Measurements from ENCODE around the gene SRPK2.
"Not testable (repeated sequence)": the region's sequence is repeated elsewhere in the genome, so short reads cannot be mapped to it uniquely, and the experiment has no call there.

SRPK2 gene

DNA sequence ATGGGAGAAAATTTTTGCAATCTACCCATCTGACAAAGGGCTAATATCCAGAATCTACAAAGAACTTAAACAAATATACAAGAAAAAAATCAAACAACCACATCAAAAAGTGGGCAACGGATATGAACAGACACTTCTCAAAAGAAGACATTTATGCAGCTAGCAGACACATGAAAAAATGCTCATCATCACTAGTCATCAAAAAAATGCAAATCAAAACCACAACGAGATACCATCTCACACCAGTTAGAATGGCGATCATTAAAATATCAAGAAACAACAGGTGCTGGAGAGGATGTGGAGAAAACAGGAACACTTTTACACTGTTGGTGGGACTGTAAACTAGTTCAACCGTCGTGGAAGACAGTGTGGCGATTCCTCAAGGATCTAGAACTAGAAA, 88.1 kb downstream of the SRPK2 start:
- not testable (repeated sequence) for FAIRE-seq

DNA sequence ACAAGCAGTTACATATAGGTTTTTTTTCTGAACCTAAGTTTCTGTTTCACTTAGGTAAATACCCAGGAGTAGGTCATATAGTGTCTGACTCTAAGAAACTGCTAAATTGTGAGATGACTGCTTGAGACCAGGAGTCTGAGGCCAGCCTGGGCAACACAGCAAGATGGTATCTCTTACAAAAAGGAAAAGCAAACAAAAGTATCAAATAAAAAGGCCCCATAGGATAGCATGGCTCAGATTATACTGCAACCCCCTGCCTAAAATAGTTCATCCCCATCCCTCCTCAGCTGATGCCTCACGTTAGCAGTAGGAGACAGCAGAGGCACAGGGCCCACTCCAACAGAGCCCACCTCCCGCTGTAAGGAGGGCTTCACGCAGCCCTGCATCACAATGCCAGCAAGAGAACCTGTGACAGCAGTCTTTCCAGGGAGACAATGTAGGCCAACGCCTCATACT, 90.3 kb downstream of the SRPK2 start:
- no peak for FAIRE-seq

DNA sequence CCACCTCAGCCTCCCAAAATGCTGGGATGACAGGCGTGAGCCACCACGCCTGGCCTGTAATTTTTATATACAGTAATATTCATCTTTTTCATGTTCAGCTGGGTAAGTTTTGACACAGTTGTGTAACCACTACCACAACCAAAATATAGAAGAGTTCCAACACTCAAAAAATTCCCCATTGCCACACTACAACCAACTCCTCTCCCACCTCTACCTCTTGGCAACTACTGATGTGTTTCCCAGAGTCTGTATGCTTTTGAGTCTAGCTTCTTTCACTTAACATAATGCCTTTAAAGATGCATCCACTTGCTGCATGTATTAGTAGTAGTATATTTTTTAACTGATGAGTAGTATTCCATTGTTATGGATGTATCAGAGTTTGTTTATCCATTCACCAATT, 90.7 kb downstream of the SRPK2 start:
- no peak for FAIRE-seq

DNA sequence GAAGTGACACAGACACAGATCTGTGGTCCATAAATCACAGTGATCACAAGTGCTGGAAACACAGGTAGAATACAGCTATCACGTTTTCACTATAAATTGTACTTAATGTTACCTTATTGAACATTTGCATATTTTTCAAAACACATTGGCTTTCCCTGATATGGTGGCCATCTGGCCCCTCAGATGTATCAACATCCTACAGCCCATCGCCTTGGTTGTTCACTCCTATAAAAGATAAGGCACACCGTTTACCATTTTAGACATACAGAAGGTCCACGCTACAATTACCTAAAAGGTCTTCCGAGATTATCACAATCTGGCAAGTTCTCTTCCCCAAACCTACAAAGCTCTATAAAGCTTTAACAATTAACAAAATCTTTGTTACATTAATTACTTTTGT, 91.4 kb downstream of the SRPK2 start:
- no peak for FAIRE-seq

DNA sequence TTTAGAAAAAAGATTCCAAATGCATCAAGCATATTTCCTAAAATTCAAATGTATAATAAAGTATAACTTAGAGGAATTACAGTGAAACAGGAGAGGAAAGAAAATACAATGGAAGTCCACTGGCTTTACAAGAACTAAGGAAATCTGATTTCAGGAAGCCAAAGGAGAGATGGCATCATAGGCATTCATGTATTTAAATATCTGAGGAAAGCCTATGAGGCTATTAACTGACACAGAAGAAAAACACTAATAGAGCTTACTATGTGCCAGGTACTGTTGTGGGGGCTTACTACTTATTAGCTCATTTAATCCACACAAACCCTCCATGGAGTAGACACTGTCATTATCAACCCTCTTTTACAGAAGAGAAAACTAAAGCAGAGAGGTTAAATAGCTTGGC, 92.2 kb downstream of the SRPK2 start:
- FAIRE-seq = no peak

DNA sequence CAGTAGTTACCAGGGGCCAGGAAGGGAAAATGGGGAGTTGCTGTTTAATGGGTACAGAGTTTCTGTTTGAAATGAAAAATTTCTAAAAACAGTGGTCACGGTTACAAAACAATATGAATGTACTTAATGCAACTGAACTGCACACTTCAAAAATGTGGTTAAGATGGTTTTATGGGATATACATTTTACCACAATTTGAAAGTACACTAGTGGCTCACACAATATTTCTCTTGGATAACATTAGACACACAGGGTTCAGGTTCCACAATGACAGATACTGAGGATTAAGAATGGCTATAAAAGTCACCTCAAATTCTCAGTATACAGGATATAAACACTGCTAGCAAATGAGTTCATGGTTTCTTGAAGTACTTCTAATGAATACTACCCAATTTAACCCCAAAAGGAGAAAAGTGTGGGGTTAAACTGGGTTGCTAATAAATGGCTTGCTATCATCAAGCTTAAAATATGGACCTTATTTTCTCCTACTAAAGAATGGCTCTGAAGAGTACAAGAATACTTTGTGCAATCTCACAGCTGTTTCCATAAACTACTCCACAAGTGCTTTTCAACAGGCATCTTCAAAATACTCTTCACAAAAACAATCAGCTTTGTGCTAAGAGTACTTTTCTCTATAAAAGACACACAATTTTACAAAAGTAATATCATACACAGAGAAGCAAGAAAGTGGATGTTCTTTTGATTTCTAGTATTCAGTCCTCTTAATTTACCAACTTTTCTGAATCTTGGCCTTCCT, 92.9 kb downstream of the SRPK2 start:
- FAIRE-seq = no peak

DNA sequence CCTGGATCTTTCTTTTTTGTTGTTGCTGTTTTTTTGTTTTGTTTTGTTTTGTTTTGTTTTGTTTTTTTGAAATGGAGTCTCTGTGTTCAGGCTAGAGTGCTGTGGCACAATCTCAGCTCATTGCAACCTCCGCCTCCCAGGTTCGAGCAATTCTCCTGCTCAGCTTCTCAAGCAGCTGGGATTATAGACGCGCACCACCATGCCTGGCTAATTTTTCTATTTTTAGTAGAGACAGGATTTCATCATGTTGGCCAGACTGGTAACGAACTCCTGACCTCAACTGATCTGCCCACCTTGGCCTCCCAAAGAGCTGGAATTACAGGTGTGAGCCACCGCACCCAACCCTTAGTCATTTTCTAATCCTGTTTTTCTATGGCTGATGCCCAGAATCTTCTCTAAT, 94.2 kb downstream of the SRPK2 start:
- FAIRE-seq = not testable (repeated sequence)

DNA sequence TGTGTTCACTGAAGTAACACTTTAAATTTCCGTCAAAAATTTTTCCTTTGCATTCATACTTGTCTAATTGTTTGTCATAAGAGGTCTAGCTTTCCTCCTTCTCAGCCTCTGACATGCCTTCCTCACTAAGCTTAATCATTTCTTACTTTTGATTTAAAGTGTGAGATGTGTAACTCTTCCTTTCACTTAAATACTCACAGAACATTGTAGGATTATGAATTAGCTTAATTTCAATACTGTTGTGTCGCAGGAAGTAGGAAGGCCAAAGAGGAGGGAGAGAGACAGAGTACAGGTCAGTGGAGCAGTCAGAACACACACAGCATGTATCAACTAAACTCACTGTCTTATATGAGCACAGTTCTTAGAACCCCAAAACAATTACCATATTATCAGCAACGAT, 99.0 kb downstream of the SRPK2 start:
- FAIRE-seq = no peak

DNA sequence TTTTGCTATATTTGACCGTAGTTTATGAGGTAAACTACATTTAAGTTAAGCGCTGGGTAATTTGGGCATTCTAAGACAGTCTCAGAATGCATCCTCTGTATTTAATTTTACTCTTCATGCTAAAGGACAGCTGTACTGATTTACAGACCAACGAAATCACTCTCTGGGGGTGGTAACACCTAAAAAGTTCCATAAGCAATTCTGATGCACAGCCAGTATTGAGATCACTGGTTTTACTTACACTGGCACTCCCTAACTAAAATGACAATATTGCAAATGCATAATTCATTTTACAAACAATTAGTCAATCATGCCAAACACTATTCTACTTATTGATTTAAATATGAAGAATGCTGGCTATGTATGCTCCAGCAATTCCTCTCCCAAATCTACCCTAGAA, 102.3 kb downstream of the SRPK2 start:
- FAIRE-seq = no peak

DNA sequence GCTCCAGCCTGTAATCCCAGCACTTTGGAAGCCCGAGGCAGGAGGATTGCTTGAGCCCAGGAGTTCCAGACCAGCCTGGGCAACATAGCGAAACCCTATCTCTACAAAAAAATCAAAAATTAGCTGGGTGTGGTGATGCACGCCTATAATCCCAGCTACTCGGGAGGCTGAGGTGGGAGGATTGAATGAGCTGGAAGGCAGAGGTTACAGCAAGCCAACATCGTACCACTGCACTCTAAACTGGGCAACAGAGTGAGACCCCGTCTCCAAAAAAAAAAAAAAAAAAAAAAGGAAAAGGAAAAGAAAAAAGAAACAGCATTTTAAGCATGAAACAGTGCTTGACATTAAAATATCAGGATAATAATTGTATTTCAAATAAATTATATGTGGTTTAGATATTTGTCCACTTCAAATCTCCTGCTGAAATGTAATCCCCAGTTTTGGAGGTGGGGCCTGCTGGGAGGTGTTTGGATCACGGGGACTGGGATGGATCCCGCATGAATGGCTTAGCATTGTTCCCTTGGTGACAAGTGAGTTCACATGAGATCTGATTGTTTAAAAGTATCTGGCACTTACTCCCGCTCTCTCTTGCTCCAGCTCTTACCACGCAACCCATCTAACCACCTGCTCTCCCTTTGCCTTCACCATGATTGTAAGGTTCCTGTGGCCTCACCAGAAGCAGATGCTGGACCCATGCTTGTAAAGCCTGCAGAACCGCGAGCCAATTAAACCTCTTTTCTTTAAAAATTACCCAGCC, 103.4 kb downstream of the SRPK2 start:
- FAIRE-seq = no peak

DNA sequence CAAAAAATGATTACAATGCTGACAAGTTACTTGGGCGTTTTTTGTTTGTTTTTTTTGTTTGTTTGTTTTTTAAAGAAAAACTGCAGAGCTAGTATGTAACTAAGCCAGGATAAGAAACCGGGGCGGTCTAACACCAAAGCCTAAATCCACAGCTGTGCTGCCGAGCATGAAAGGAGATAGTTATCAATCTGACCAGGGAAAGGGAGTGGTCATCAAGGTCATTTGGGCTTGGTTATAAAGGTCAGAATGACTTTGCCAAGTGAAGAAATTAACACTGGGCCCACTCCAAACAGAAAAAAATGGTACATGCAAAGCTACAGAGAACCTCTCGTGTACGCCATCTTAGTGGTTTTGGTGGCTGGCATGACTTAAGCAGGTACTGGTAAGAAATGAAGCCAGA, 104.7 kb downstream of the SRPK2 start:
- no peak for FAIRE-seq

DNA sequence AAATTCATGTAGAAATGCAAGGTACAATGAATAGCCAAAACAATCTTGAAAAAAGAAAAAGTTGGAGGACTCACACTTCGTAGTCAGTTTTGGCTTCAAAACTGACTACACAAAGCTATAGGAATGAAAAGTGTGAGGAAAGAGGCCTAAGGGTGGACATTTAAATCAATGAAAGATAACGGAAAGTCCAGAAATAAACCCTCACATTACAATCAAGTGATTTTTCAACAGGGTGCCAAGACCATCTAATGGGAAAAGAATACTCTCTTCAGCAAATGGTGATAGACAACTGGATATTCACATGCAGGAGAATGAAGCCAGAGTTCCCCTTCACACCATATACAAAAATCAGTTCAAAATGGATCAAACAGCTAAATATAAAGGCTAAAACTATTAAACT, 106.8 kb downstream of the SRPK2 start:
- FAIRE-seq = no peak

DNA sequence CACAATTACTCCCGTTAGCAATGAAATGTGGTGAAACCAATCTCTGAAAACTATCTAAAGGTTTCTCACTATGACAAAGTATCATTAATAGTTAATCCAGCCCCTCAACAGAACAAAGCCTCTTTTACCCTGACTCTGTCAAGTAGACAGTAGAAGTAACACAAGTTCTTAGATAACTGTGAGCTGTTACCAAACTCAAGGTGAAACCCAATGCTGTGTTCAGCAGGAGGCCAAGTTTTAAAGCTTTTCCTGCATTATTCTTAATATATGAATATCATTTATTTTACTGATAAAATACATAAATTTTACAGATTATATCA, 109.1 kb downstream of the SRPK2 start:
- FAIRE-seq = no peak

DNA sequence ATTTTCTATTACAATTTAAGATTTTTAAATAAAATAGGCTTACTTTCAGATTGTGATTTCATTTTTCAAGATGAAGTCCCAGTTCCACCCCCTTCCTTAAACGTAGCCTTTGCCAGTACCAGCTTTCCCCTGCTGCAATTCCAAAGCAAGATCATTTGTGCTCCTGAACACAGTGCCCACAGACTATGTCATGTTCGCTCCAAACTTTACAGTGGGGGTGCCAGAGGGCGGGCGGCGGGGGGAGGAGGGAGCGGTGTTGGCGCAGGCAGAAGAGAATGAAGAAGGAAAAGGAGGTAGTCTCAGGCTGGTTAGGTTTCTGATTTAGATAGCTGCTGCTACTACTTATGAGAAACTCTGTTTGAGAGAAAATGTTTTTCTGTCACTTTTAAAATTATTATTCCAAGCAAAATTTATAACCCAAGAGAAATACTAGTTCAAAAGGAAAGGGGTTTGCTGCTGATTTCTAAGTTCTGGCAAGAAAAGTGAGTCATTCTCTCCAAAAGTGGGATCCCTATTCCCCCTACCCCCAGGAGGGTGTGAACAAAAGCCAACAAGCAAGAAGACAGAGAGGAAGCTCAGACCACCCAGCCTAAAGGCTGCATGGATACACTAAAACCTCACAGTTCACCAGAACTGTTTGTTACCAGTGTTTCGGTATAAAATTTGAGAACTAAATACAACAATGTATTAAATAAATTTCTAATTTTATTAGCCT, 109.6 kb downstream of the SRPK2 start:
- no peak for FAIRE-seq

DNA sequence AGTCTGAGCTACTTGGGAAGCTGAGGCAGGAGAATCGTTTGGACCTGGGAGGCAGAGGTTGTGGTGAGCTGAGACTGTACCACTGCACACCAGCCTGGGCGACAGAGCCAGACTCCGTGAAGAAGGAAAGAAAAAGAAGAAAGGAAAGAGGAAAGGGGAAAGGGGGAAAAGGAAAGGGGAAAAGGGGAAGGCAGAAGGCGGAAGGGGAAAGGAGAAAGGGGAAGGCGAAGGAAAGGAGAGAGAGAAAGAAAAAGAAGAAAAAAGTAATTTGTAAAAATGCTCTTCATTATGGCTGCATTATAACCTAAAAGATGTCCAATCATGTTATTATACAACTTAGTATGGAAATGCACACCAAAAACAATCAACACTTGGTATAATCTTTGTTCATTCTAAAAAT, 110.2 kb downstream of the SRPK2 start:
- FAIRE-seq = no peak

DNA sequence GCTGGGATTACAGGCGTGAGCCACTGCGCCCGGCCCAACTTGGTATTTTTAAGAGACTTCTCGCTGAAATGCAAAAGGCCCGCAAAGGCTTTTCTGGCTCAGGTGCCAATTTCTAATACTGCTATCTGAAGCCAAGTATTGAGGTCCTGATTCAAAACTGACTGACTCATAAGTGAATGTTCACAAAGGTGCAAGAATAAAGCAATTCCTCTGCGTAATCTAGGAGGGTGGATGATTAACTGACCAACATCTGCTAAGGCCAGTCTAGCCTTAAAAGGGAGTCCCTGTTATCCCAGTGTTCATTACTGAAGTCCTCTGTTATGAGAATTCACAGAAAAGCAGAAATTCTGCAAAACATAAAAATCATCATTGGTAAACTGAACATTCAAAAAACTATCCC, 111.4 kb downstream of the SRPK2 start:
- FAIRE-seq = no peak

DNA sequence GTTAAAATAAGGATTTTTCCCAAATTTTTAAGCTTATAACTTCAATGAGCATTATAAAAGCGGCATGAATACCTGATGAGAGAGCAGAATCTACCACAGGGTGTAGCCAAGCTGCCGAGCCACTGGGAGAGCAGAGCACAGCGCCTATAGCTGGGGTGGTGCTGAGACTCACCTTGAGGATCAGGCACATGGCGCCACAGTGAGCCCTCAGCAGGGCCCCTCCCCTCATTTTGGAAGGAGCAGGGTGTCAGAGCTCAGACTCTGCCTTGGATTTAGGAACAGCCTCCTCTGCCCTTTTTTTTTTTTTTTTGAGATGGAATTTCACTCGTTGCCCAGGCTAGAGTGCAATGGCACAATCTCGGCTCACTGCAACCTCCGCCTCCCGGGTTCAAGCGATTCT, 118.6 kb downstream of the SRPK2 start:
- no peak for FAIRE-seq

DNA sequence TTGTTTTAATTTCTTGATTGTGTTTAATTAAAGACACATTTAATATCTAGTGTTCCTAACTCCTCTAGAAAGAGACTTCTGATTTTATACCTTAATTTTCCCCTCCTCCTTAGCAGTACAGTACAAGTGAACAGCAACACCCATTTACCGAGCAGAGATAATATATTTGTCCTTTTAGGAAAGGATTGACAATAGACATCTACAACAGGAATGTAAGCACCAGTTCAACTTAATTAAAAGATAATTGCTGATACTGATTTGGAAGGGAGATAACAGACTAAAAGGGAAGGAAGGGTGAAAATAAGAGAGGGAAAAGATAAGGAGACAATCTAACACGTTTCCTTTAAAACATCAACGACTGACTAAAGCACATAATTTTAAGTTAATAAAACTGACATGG, 119.3 kb downstream of the SRPK2 start:
- no peak for FAIRE-seq

DNA sequence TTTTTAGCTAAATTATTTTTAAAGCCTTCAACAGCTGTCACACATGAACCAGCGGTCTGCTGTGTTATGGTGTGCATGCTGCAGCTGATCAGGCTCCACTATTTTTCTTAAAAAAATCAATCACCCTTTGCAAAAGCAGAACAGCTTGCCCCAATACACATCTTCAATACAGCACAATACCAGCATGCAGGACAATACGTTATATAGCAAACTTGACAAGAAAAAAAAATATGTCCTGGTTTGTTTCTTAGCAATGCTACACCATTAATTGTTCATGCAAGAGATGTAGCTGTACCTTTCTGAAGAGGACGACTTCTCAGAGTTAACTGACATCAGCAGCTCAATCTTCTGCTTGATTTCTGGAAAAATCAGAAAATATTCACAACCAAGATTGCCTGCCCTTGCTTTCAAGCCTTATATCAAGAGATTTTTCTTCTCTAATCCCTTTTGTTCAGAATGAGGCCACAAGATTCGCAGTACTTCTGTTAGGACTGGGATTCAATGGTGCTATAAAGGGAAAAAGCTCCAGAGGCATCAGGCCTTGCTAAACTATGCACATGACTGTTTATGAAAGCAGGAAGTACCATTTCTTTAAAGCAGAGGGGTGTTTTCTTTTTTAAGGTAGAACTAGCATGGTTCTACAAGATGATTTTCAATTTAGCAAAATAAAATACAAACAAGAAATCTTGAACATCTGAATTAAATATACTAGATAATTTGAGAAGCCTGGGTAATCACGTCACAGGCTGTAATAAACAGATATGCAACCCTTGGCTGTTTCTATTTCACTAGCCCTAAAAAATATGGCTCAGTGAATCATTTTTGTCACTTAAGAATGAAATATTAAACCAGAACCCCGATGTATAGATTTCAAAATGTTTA, 120.0 kb downstream of the SRPK2 start:
- peak; percentile 82 for FAIRE-seq

DNA sequence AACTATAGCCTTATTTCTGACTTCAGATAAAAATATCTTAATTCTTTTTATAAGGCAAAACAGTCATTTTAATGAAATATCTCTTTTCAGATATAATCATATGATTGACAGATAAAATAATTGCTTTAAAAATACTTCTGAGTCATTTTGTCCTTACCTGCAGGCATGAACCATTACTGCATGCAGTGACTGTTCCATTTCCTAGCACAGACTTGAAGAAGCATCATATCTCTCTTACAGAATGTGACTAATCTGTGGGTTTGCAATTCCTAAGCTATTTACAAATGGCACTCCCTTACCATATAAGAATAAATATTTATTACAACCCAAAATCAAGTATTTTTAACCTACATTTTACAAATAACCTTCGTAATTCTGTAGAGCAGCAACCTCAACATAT, 120.7 kb downstream of the SRPK2 start:
- no peak for FAIRE-seq

DNA sequence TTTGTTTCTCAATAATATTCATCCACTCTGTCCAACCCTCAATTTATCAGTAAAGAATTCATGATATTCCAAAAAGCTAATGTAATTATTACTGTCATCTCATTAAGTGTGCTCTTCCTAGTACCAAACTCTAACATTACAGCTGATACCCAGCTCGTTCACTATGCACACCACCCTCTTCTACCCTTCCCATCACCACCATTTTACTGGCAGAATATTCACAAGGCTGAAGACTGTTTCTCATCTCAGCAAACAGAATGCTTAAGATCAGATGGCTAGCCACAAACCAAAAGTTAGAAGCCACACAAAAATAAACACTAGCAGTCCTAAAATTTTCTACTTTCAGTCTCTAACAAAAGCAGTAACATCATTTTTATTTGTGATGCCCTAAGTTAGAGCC, 121.5 kb downstream of the SRPK2 start:
- FAIRE-seq = no peak

DNA sequence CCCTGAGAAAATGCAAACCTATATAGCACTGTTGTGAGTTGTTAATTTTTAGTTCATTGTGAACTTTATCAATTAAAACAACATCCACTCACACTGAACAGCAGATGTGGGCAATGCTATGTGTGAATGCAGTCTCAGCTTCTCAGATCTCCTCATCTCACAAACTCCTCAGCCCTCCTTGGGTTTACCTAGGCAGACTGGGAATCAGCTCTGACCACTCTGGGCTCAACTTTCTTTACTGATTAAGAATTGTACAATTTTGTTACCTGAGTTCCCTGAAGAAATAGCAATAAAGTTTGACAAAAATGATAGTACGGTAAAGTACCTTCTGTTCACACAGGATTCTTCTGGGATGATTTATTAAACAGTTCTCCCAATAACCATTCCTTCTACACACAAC, 124.0 kb downstream of the SRPK2 start:
- FAIRE-seq = no peak

DNA sequence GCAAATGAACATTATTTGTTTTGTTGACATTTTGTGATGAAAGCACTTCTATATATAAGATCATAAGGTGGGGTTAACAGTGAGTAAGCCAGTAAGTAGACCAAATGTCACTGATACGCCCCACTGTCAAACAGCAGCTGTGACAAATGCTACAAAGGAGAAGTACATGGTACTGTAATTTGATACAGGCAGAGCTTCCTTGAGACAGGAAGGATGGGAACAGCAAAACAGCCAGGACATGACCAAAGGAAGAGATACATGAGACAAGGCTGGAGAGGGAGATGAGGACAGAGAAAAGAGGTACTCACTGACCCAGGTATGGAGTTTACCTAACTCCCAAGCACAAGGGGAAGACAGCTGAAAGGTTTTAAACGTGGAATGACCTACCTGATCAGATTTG, 127.0 kb downstream of the SRPK2 start:
- no peak for FAIRE-seq

All from colon (tissue), 2 donors.